Stimulated activated CD8-positive, alpha-beta memory T cell treated with anti-CD3 and anti-CD28 coated beads, Interleukin-7, amount 100 ng/mL, for 24 hours (primary cell): ENCODE data around the gene SHH.

Experiments used
- DNase-seq: peaks from one replicate; pipeline ENCODE4 v3.0.0-alpha.2; 2020; ENCODE audit warnings: low read depth

The SHH gene

GRCh38 chr7:155792315-155792960, 19.8 kb downstream of the SHH start:
- no peak for DNase-seq

- DNase-seq, result no peak
These were observed 20.4 kb downstream of the SHH start for GRCh38 chr7:155791836-155792235.

- DNase-seq, result no peak
These were observed 21.0 kb downstream of the SHH start for GRCh38 chr7:155791214-155791737.

- DNase-seq, result no peak
These were observed 21.6 kb downstream of the SHH start for GRCh38 chr7:155790666-155791065.

GRCh38 chr7:155789001-155789725, 23.1 kb downstream of the SHH start:
- DNase-seq, result no peak

- DNase-seq, result no peak
These were observed 23.7 kb downstream of the SHH start for GRCh38 chr7:155788616-155789000.

- no peak for DNase-seq
These were observed 25.0 kb downstream of the SHH start for GRCh38 chr7:155787171-155787851.

GRCh38 chr7:155786491-155786890, 25.8 kb downstream of the SHH start:
- no peak for DNase-seq

- DNase-seq, result no peak
These were observed 26.7 kb downstream of the SHH start for GRCh38 chr7:155785536-155785935.

- DNase-seq, result no peak
These were observed 29.8 kb downstream of the SHH start for GRCh38 chr7:155782466-155782865.

- DNase-seq, result no peak
These were observed 30.8 kb downstream of the SHH start for GRCh38 chr7:155781433-155781832.

GRCh38 chr7:155780884-155781283, 31.4 kb downstream of the SHH start:
- DNase-seq, result no peak

GRCh38 chr7:155778349-155778748, 33.9 kb downstream of the SHH start:
- DNase-seq, result no peak

- DNase-seq, result no peak
These were observed 35.7 kb downstream of the SHH start for GRCh38 chr7:155776606-155777005.

GRCh38 chr7:155775691-155776090, 36.6 kb downstream of the SHH start:
- DNase-seq, result no peak

GRCh38 chr7:155774947-155775346, 37.3 kb downstream of the SHH start:
- DNase-seq, result no peak

- DNase-seq, result no peak
These were observed 38.7 kb downstream of the SHH start for GRCh38 chr7:155773531-155773930.

GRCh38 chr7:155770241-155770640, 42.0 kb downstream of the SHH start:
- DNase-seq, result no peak

- no peak for DNase-seq
These were observed 42.6 kb downstream of the SHH start for GRCh38 chr7:155769701-155770100.

- no peak for DNase-seq
These were observed 45.0 kb downstream of the SHH start for GRCh38 chr7:155766966-155767916.

- DNase-seq, result no peak
These were observed 45.9 kb downstream of the SHH start for GRCh38 chr7:155766386-155766785.

- DNase-seq, result no peak
These were observed 46.8 kb downstream of the SHH start for GRCh38 chr7:155765458-155765857.
